Mesendoderm (in vitro differentiated cells): ENCODE measurements around the gene TMA7.

ENCODE experiments used
- DNase-seq: peaks from one replicate; pipeline ENCODE4 v3.0.0; 2013
- H2AK5ac ChIP-seq: 2 replicates; pipeline ENCODE4 v1.6.1; 2013; ENCODE audit warnings: low read length, inconsistent platforms
- H2BK120ac ChIP-seq: 2 replicates; pipeline ENCODE4 v1.6.1; 2013; ENCODE audit warnings: low read depth, mild to moderate bottlenecking, low read length, moderate library complexity, mixed read lengths
- H2BK15ac ChIP-seq: replicated peaks from 2 replicates; pipeline ENCODE4 v1.6.1; 2013; ENCODE audit warnings: low read depth, mild to moderate bottlenecking, moderate library complexity
- H2BK5ac ChIP-seq: 2 replicates; pipeline ENCODE4 v1.6.1; 2013; ENCODE audit warnings: low read length, inconsistent platforms
- H3K18ac ChIP-seq: 2 replicates; pipeline ENCODE4 v1.6.1; 2013; ENCODE audit warnings: mild to moderate bottlenecking, low read length, mixed read lengths
- H3K23ac ChIP-seq: one replicate; pipeline ENCODE4 v1.6.1; 2013; ENCODE audit warnings: low read length
- H3K27ac ChIP-seq: 2 replicates; pipeline ENCODE4 v1.5.1; 2013; ENCODE audit warnings: low read depth, mild to moderate bottlenecking, inconsistent platforms, low read length, moderate library complexity
- H3K27me3 ChIP-seq: 2 replicates; pipeline ENCODE4 v1.6.1; 2013; ENCODE audit warnings: low read length, control low read depth, mild to moderate bottlenecking, inconsistent platforms; ENCODE audit not compliant: insufficient read depth, poor library complexity
- H3K36me3 ChIP-seq: 2 replicates; pipeline ENCODE4 v1.6.1; 2013; ENCODE audit warnings: low read length, inconsistent platforms; ENCODE audit not compliant: control insufficient read depth, insufficient read depth
- H3K4ac ChIP-seq: one replicate; pipeline ENCODE4 v1.6.1; 2013; ENCODE audit warnings: low read depth, mild to moderate bottlenecking, low read length, moderate library complexity
- H3K4me1 ChIP-seq: 2 replicates; pipeline ENCODE4 v1.6.1; 2013; ENCODE audit warnings: low read depth, low read length, inconsistent platforms; ENCODE audit not compliant: control insufficient read depth
- H3K4me2 ChIP-seq: 2 replicates; pipeline ENCODE4 v1.6.1; 2013; ENCODE audit warnings: low read length
- H3K4me3 ChIP-seq: 2 replicates; pipeline ENCODE4 v1.5.1; 2013; ENCODE audit warnings: mild to moderate bottlenecking, low read length
- H3K56ac ChIP-seq: one replicate; pipeline ENCODE4 v1.6.1; 2013; ENCODE audit warnings: low read length
- H3K79me1 ChIP-seq: 2 replicates; pipeline ENCODE4 v1.6.1; 2013; ENCODE audit warnings: low read length, inconsistent platforms
- H3K79me2 ChIP-seq: 2 replicates; pipeline ENCODE4 v1.6.1; 2013; ENCODE audit warnings: mild to moderate bottlenecking, low read length; ENCODE audit not compliant: control insufficient read depth, insufficient read depth
- H3K9ac ChIP-seq: 2 replicates; pipeline ENCODE4 v1.6.1; 2013; ENCODE audit warnings: low read length, inconsistent platforms
- H4K5ac ChIP-seq: one replicate; pipeline ENCODE4 v1.6.1; 2013; ENCODE audit warnings: low read length
- H4K8ac ChIP-seq: one replicate; pipeline ENCODE4 v1.6.1; 2013; ENCODE audit warnings: low read depth, mild to moderate bottlenecking, control low read depth, low read length, moderate library complexity
- WGBS: extraction: QIAGEN DNeasy Blood & Tissue Kit; methylation state at CpG from one replicate; pipeline ENCODE4 v1.1.7; 2013; ENCODE audit warnings: low lambda C conversion rate, missing lambda C conversion rate; ENCODE audit not compliant: insufficient coverage; ENCODE audit errors: extremely low coverage; 5-methylcytosine and 5-hydroxymethylcytosine counted together

Gene TMA7

DNA sequence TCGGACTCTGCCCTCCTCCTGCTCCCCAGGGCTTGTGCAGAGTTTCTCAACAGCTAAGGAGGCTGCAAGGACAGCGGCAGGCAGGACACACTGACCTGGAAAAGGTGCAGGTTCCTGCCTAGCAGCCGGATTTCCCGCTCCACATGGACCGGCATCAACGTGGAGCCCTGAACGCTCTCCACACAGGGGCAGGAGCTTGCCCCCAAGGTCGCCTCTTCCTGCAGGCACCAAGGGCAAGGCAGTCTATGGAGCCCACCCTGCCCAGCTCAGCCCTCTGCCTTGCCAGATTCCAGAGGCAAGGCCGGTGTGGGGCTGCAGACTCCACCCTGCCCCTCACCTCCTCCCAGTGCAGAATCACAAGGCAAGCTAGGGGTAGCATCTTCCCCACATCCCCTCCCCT, 20.9 kb upstream of the TMA7 start:
- Histone ChIP-seq H3K4me1 (no peaks in the 10 kb centered on the region), H3K79me2 (peaks cover 8% of the 10 kb centered on the region), H3K27ac (no peak overlapping the region), H2AK5ac (no peak overlapping the region), H3K56ac (no peak overlapping the region), H3K4me2 (no peak overlapping the region), H2BK15ac (no peak overlapping the region), H4K8ac (no peak overlapping the region), H3K9ac (no peak overlapping the region), H3K79me1 (peaks cover 8% of the 10 kb centered on the region), H2BK120ac (no peak overlapping the region), H4K5ac (no peak overlapping the region), H3K18ac (no peak overlapping the region), H3K4me3 (no peak overlapping the region), H3K4ac (no peak overlapping the region), H3K36me3 (peaks cover 17% of the 10 kb centered on the region), H2BK5ac (no peak overlapping the region), H3K23ac (no peak overlapping the region), H3K27me3 (no peaks in the 10 kb centered on the region)
- DNase-seq: no peak
- WGBS: no CpG with 5 or more reads among the region's 9 CpGs

DNA sequence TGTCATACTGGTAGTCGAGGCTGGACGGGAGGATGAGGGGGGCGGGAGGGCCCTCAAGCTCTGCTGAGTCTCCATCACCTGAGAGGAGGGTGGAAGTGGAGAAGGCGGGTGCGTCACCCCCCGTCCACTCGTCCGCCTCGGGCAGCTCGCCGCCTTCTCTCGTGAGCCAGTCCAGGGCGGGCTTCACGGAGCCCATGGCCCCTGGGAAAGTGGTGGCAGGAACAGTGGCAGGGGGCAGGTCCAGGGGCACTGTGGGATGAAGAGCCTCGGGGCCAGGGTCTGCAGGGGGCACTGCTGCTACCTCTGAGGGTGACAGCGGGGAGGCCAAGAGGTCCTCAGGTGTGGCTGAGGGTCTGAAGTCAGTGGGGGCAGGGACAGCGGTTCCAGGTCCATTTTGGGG, 20.5 kb upstream of the TMA7 start:
- Histone ChIP-seq H2BK5ac (no peak overlapping the region), H2AK5ac (no peak overlapping the region), H4K8ac (no peak overlapping the region), H3K27me3 (no peaks in the 10 kb centered on the region), H3K79me1 (peaks cover 12% of the 10 kb centered on the region), H3K9ac (no peak overlapping the region), H2BK15ac (no peak overlapping the region), H3K79me2 (peaks cover 13% of the 10 kb centered on the region), H3K4me3 (no peak overlapping the region), H3K56ac (no peak overlapping the region), H3K36me3 (peaks cover 16% of the 10 kb centered on the region), H3K4me2 (no peak overlapping the region), H3K23ac (no peak overlapping the region), H3K4ac (no peak overlapping the region), H2BK120ac (no peak overlapping the region), H4K5ac (no peak overlapping the region), H3K4me1 (no peaks in the 10 kb centered on the region), H3K27ac (no peak overlapping the region), H3K18ac (no peak overlapping the region)
- DNase-seq: no peak
- WGBS: no CpG with 5 or more reads among the region's 17 CpGs

DNA sequence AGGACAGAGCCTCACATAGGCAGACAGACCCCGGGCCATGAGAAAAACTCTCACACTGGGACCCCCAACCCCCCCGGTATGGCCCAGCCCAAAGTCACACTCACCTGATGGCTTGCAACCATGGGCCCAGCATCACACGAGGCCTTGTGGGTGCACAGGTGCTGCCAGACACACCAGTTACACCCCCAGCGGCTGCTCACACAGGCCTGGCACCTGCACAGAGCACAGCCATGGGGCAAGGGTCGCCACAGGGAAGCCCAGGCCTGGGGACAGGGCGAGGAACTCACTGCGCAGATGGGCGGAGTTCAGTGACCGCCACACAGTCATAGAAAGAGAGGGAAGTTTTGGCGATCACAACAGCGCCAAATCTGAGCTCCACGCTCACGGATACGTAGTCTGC, 19.5 kb upstream of the TMA7 start:
- no peak overlapping the region for H3K56ac ChIP-seq
- no peaks in the 10 kb centered on the region for H3K4me1 ChIP-seq
- no peak overlapping the region for H2BK5ac ChIP-seq
- H3K9ac ChIP-seq: no peak overlapping the region
- no peak overlapping the region for H4K5ac ChIP-seq
- H3K23ac ChIP-seq: no peak overlapping the region
- H3K79me1 ChIP-seq: peaks cover 14% of the 10 kb centered on the region
- no peak overlapping the region for H3K4me3 ChIP-seq
- H3K27me3 ChIP-seq: no peaks in the 10 kb centered on the region
- peaks cover 21% of the 10 kb centered on the region for H3K79me2 ChIP-seq
- H3K4ac ChIP-seq: no peak overlapping the region
- no peak overlapping the region for H4K8ac ChIP-seq
- H3K36me3 ChIP-seq: peaks cover 10% of the 10 kb centered on the region
- H3K18ac ChIP-seq: no peak overlapping the region
- no peak overlapping the region for H2BK15ac ChIP-seq
- no peak overlapping the region for H3K4me2 ChIP-seq
- no peak for DNase-seq
- no peak overlapping the region for H2AK5ac ChIP-seq
- no CpG with 5 or more reads among the region's 14 CpGs for WGBS
- H2BK120ac ChIP-seq: no peak overlapping the region
- no peak overlapping the region for H3K27ac ChIP-seq

DNA sequence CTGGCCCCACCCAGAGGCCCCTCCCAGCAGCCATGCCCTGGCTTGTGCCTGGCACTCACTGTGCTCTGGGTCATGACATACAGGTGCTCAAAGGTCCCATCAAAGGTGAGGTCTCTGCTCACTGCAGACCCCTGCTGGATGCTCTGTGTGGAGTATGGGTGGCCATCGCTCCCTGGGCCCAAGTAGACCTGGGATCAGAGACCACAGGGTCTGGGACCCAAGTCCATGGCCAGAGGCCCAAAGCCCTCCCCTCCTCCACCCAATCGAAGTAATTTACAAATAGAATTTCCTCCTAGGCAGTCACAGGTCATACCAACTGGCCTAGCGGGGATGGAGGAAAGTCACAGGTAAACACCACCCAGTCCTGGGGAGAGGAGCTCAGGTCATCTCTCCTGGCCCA, 17.8 kb upstream of the TMA7 start:
- Histone ChIP-seq H3K36me3 (peaks cover 9% of the 10 kb centered on the region), H3K18ac (no peak overlapping the region), H2BK15ac (no peak overlapping the region), H3K4me1 (no peaks in the 10 kb centered on the region), H3K23ac (no peak overlapping the region), H3K79me1 (peaks cover 23% of the 10 kb centered on the region), H3K4me2 (no peak overlapping the region), H3K9ac (no peak overlapping the region), H2BK120ac (no peak overlapping the region), H3K27ac (no peak overlapping the region), H3K4ac (no peak overlapping the region), H4K5ac (no peak overlapping the region), H3K79me2 (peaks cover 38% of the 10 kb centered on the region), H3K27me3 (no peaks in the 10 kb centered on the region), H4K8ac (no peak overlapping the region), H2AK5ac (no peak overlapping the region), H3K4me3 (no peak overlapping the region), H2BK5ac (no peak overlapping the region), H3K56ac (no peak overlapping the region)
- DNase-seq: no peak
- no CpG with 5 or more reads among the region's 3 CpGs for WGBS

DNA sequence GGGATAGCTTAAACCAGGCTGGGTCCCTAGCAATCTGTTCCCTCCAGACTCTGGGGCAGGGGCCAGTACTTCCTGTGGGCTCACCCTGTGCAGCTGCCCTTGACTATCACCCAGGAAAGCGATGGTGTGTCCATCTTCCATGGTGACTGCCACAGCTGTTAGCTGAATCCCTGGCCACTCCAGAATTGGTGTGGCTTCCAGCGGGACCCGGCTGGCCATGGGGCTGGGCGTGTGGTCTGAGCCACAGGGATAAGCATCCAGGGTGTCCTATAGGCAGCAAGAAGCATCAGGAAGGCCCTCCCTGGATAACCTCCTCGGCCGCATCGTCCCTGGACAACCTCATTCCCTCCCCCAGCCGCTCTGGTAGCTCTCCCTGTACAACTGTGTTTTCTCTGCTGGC, 17.4 kb upstream of the TMA7 start:
- no peak overlapping the region for H3K4me2 ChIP-seq
- no peak overlapping the region for H4K5ac ChIP-seq
- no peak overlapping the region for H2AK5ac ChIP-seq
- no peak overlapping the region for H3K9ac ChIP-seq
- no peak overlapping the region for H3K4me3 ChIP-seq
- H3K27ac ChIP-seq: no peak overlapping the region
- H3K4ac ChIP-seq: no peak overlapping the region
- peaks cover 2% of the 10 kb centered on the region for H3K4me1 ChIP-seq
- H2BK120ac ChIP-seq: no peak overlapping the region
- peaks cover 8% of the 10 kb centered on the region for H3K36me3 ChIP-seq
- H3K23ac ChIP-seq: no peak overlapping the region
- no peak overlapping the region for H2BK5ac ChIP-seq
- WGBS: no CpG with 5 or more reads among the region's 8 CpGs
- H3K27me3 ChIP-seq: no peaks in the 10 kb centered on the region
- H3K18ac ChIP-seq: no peak overlapping the region
- peaks cover 42% of the 10 kb centered on the region for H3K79me2 ChIP-seq
- H3K79me1 ChIP-seq: peaks cover 26% of the 10 kb centered on the region
- no peak overlapping the region for H2BK15ac ChIP-seq
- H4K8ac ChIP-seq: no peak overlapping the region
- no peak for DNase-seq
- H3K56ac ChIP-seq: no peak overlapping the region

DNA sequence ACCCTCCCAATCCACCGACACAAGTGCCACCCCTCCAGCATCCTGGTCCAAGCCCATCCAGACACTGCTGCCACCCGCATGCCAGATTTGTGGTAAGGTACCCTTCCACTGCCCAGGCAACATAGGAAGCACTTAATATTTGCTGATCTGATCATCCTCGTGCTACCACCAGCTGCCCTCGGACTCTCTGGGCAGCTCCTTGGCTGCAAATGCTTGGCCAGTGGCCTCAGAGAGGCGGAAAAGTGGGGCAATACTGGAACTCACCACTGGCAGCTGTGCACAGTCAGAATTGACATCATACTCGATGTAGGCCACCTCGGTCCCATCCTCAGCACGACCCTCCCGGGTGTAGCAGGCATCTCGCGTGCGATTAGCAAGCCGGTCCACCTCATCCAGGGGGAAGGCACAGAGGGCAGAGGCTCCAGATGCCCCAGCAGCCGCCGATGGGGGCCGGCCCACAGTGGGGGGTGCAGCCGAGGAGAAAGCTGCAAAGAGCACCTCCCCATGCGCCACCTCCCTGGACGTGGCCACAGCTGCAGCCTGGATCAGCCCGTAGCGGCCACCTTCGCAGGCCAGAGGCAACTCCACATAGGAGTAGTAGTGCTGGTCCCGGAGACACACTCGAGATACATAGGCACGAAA, 16.7 kb upstream of the TMA7 start:
- no peak overlapping the region for H3K23ac ChIP-seq
- H2BK15ac ChIP-seq: no peak overlapping the region
- peaks cover 4% of the 10 kb centered on the region for H3K36me3 ChIP-seq
- H4K8ac ChIP-seq: no peak overlapping the region
- no peak overlapping the region for H3K4ac ChIP-seq
- H3K79me2 ChIP-seq: peaks cover 49% of the 10 kb centered on the region
- no peak overlapping the region for H3K9ac ChIP-seq
- no peak overlapping the region for H4K5ac ChIP-seq
- H3K27ac ChIP-seq: no peak overlapping the region
- H3K4me3 ChIP-seq: no peak overlapping the region
- peaks cover 33% of the 10 kb centered on the region for H3K79me1 ChIP-seq
- no peaks in the 10 kb centered on the region for H3K27me3 ChIP-seq
- no CpG with 5 or more reads among the region's 25 CpGs for WGBS
- no peak overlapping the region for H3K56ac ChIP-seq
- H3K4me1 ChIP-seq: peaks cover 8% of the 10 kb centered on the region
- H3K18ac ChIP-seq: no peak overlapping the region
- no peak overlapping the region for H2AK5ac ChIP-seq
- H2BK120ac ChIP-seq: no peak overlapping the region
- H3K4me2 ChIP-seq: no peak overlapping the region
- no peak for DNase-seq
- H2BK5ac ChIP-seq: no peak overlapping the region
